IPS DF 4.7 (cell line): Measurements from ENCODE around the gene NFS1.
"Not testable (repeated sequence)": the region's sequence is repeated elsewhere in the genome, so short reads cannot be mapped to it uniquely, and the experiment has no call there.

Experiments used
- DNase-seq: peaks from one replicate; pipeline ENCODE4 v3.0.0-alpha.2; 2013; ENCODE audit warnings: low spot score; ENCODE audit errors: extremely low read depth

Gene NFS1

GRCh38 chr20:35710039-35710438 is 10.9 kb upstream of the NFS1 start:
- DNase-seq: no peak

- no peak for DNase-seq
These were observed 10.1 kb upstream of the NFS1 start for GRCh38 chr20:35709259-35709658.

DNA sequence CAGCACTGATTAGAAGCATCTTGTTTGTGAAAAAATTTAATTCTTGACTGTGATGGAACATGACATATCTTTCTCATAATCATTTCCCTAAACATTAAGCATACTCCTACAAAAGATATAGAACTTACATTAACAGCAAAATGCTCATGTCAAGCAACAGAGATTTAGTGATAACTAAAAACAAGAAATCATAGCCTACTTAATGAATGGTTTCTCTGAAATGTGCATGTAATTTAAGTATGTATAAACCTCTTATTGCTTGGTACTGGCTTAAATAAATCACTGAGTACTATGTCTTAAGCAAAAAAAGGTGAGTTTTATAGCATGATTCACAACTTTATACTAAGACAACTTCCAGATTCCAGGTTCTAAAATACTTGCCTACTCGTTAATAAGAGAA is 9.3 kb upstream of the NFS1 start:
- no peak for DNase-seq

DNA sequence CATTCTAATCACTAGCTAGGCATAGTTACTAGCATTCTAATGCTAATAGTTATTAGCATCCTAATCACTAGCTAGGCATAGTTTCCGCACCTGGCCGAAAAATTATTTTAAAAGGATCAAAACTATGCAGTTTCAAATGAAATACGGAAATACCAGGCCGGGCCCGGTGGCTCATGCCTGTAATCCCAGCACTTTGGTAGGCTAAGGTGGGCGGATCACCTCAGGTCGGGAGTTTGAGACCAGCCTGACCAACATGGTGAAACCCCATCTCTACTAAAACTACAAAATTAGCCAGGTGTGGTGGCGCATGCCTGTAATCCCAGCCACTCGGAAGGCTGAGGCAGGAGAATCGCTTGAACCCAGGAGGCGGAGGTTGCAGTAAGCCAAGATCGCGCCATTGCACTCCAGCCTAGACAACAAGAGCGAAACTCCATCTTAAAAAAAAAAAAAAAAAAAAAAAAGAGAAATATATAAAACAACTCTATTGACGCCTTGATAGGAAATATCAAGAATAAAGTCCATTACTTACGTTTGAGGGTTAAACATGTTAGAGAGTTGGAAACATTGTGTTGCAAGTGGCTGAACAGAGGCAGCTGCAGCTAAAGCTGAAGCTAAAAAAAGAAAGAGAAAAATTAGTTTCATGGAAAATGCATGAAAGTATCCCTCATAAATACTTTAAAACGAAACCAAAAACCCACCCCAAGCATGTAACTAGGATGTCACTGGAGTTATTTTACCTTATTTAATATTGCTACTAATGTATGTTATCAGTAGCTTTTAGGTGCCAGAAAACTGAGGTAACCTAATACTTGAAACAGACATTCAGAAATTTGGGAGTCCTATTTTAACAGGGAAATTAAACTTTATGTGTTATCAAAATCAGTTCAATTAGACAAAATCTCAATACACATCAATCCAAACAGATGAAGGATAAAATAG is 7.7 kb upstream of the NFS1 start:
- DNase-seq: not testable (repeated sequence)

- DNase-seq: not testable (repeated sequence)
These were observed 6.7 kb upstream of the NFS1 start for GRCh38 chr20:35705894-35706293.

GRCh38 chr20:35704514-35705261 is 5.5 kb upstream of the NFS1 start:
- no peak for DNase-seq

DNA sequence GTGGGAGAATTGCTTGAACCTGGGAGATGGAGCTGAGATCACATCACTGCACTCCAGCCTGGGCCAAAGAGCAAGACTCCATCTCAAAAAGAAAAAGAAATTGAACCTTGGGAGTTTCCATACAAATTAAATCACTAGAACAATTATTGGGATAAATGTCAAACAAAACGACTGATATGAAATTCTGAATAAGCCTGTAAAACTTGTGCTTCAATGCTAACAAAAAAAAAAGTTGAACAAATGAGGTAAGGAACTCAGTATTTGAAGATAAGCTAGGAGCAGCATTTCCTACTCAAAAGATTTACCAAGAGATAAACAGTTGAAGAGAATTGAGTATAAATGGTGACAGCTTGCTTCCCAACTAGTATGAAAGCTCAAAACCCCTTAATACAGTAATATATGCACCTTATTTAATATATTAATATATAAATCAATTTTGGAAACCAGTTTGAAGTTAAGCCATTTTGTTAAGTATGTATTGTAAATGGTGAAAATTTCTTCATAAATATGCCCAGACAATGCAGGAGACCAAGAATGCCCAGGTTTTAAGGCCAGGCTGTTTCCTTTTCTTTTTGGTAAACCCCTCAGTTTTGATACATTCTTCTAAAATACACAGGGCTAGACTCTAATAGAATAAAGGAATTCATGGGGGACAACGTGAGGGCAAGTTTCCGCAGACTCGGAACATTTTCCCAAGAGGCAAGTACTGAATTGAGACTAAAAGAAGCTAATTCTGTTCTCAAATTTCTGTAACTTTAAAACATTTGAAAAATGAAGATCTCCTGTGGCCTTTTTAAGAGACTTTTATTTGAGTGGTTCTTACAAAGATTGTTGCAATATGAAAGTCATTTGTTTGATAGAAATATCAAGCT is 3.9 kb upstream of the NFS1 start:
- no peak for DNase-seq

DNA sequence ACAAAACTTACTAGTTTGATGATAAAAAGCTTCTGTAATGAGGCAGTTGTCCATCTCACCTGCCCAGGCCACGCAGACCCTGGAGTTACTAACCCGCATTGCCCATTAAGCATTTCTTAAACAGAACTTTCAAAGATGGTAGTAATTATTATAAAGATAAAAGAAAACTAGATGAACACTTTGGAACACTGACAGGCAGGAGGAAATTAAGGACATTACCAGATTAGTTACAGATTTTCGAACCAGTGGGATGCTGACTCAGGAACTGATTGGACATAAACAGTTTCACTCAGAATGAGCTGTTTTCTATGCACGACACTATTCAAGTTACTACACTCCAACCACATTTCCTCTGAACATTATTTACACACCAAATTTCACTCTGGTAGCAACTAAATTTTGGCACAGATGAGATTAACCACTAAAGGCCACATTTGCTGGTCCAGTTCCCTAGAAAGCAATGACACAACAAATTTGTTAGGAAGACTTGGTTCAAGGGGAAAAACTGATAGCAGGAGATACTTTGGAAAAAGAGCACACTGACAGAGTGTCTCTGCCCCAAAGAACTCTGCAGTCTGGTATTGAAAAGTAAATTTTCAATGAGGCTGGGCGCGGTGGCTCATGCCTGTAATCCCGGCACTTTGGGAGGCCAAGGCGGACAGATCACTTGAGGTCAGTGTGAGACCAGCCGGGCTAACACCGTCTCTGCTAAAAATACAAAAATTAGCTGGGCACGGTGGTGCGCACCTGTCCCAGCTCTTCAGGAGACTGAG is 3.1 kb upstream of the NFS1 start:
- no peak for DNase-seq

DNA sequence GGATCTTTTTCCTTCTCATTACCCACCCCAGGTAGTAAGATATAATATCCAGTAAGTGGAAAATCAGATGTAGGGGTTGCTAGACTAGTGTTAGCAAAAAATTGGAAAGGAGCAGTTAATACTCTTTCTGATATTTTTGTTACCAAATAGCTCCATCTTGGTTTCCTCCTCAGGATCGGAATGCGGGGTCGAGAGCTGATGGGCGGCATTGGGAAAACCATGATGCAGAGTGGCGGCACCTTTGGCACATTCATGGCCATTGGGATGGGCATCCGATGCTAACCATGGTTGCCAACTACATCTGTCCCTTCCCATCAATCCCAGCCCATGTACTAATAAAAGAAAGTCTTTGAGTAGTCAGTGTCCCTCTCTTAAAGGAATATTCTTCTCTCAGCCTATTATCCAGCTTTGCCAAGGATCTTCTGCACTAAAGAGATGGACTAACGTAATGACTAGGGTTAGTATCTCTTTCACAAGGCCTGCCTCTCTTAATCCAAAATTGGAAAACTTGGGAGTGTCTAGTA is 1.5 kb upstream of the NFS1 start:
- no peak for DNase-seq

- no peak for DNase-seq
These were observed 939 bp upstream of the NFS1 start for GRCh38 chr20:35699957-35700624.

DNA sequence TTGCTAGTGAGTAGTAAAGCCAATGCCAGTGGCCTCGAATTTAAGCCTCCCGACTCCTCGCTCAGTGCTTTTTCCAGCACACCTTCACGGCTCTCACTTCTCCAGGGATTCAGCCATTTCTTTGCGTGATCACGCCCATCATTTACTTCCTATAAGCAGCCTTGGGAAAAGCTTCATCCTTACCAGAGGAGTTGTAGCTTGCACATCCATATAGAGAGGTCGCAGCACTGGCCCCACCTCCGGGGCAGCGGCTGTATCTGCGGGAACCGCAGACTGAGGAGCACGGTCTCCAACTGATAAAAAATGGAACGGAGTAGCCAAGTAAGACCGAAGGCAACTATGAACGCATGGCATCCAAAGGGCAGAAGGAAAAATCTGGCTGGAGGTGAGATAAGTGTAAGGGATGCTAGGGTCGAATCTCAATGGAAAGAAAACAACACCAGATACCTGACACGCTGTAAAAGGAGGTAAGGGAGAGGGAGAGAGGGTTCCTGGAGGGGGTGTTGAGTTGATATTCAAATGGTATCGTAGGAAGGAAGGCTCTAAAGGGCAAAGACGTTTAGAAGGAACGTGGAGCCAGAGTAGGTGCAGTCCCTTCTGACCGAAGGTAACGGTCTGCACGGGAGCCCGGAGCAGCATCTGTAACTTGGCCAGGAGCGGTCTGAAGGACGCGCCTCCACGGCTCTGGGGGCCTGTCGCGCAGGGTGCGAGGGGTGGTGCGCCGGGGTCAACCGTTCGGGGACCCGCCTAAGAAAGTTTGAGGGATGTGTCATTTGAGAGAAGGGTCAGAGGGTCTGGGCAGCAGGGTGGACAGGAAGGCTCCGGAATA is 640 bp downstream of the NFS1 start:
- no peak for DNase-seq

- DNase-seq: no peak
These were observed 1.4 kb downstream of the NFS1 start for GRCh38 chr20:35697696-35698297.

DNA sequence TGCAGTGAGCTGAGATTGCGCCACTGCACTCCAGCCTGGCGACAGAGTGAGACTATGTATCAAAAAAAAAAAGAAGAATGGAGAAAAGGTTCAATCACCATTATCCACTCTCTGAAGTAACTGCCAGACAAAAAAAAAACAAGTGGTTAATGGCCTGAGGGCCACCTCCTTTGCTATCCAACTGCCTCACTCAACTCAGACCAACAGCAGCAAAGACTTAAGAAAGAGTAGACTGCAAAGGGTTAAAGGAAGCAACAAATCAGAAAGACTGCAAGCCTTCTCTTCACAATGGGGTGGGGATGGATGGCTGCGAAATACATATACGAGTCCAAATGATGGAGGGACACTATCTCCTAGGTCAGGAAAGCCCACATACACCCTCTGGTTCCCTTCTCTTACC is 3.2 kb downstream of the NFS1 start:
- no peak for DNase-seq

DNA sequence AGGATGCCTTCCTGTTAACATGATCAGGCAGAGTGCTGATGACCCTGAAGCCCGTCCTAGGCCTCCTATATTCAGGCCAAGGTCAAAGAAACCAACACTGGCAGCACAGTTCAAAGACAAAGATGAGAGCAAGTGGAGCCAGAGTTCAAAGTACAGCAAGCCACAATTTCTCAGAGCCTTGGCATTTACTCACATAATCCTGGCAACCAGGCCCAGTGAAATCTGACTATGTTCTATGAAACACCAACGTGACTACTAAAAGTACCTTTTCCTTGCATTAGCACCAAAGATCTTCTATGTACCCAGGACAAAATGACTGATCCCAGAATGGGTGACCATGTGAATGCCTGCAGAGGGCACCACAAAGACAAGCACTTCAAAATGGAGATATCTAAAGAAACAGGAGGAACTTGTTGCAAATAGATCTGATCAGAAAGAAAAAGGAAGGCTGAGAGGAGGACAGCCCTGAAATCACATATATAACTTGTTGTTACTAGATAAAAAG is 3.9 kb downstream of the NFS1 start:
- DNase-seq: no peak

- DNase-seq: no peak
These were observed 8.9 kb downstream of the NFS1 start for GRCh38 chr20:35690265-35690664.

GRCh38 chr20:35686872-35687271 is 12.3 kb downstream of the NFS1 start:
- DNase-seq: not testable (repeated sequence)

- not testable (repeated sequence) for DNase-seq
These were observed 13.8 kb downstream of the NFS1 start for GRCh38 chr20:35685368-35685767.

DNA sequence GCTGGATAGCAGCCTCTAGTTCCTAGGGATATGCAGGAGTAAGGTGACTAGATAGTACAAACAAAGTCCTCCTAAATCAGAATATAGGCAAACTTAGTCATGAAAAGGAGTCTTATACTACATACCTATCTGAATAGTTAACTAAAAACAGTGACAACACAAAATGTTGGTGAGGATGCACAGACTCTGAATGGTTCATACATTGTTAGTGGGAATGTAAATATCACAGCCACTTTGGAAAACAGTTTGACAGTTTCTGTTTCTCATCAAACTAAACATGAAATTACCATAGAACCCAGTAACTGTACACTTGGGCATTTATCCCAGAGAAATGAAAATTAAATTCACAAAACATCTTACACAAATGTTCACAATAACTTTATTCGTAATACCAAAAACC is 17.2 kb downstream of the NFS1 start:
- no peak for DNase-seq
